SKM-1 treated with dmso at 0.1 percent for 144 hours (cell line): ENCODE data around the gene LMAN2L.

Experiments
- DNase-seq: peaks from one replicate; lab custom pipeline; 2025; ENCODE audit not compliant: unreplicated experiment; lab: John Stamatoyannopoulos, UW

LMAN2L gene

DNA sequence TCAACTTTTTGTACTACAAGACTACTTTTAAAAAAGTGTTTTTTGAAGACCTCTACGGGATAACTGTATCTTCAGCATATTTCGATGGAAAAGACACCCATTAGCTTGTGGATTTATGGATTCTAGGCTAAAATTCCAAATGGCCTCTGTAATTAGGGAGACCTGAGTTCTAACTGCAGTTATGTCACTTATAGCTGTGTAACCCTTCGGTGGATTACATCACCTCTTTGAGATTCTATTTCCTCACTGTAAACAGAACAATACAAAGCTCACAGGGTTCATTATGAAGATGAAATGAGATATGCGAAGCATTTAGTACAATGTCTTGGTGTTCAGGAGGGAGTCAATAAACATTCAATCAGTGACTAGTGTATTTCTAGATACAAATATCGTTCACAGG lies 24.2 kb downstream of the LMAN2L start:
- no peak for DNase-seq

DNA sequence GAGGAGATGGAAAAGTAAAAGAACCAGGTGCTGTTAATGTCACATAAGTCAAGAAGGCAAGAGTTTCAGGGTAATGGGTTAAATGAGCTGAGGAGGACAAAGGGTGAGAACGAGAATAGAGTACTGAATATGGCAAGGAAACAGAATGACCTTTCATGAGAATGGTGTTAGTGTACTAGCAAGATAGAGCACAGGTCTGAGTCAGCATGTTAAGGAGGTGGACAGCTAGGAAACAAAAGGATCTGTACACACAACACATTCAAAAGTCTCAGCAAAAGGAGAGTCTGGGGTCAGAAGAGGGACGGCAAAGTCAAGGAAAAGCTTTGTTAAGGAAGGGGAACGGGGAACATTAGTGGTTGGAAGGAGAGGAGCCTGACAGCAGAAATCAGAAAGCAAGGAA lies 28.9 kb downstream of the LMAN2L start:
- no peak for DNase-seq

DNA sequence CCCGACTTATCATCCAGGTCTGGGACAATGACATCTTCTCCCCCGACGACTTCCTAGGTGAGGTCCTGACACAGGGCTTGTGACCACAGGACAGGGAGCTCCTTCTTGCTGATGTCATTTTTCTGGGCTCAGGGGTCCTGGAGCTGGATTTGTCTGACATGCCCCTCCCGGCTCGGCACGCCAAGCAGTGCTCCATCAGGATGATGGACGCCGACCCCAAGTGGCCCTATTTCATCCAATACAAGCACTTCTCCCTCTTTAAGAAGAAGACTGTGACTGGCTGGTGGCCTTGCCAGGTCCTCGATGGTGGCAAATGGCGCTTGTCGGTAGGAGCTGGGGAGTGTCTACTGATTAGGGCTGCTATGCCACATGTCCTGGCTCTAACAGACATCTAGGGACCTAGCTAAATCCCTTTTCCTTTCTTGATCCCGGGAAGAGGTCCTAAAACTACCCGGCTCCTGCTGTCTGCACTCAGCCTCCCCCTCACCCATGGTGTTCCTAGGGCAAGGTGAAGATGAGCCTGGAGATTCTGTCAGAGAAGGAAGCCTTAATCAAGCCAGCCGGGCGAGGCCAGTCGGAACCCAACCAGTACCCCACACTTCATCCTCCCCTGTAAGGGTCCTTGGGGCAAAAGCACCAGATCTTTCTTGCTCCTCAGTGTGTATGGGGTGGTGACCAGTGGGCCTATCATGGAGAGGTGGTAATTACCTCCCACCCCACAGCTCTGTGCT lies 36.7 kb downstream of the LMAN2L start:
- no peak for DNase-seq

DNA sequence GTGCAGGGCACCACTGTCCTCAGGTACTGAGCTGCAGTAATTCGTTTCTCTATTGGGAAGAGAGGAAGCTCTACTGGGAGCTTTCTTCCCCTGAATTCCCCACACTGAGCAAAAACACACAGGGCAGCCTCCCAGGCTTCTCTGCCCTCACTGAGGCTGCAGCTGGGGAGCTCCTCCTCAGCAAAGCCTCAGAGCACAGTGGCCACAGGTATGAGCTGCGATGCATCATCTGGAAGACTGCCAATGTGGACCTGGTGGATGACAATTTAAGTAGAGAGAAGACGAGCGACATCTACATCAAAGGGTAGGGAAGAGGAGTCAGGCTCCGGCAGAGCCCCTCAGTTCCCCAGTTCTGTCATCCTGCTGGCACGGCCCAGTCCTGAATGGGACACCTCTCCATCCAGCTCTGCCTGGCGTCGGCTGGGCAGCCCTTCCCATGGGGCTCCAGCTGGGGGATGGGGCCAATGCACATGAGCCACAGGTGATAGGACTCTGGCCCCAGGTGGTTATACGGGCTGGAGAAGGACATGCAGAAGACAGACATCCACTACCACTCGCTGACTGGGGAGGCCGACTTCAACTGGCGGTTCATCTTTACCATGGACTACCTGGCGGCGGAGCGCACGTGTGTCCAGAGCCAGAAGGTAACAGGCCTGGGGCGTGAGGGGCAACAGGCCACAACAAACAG lies 37.6 kb downstream of the LMAN2L start:
- no peak for DNase-seq

DNA sequence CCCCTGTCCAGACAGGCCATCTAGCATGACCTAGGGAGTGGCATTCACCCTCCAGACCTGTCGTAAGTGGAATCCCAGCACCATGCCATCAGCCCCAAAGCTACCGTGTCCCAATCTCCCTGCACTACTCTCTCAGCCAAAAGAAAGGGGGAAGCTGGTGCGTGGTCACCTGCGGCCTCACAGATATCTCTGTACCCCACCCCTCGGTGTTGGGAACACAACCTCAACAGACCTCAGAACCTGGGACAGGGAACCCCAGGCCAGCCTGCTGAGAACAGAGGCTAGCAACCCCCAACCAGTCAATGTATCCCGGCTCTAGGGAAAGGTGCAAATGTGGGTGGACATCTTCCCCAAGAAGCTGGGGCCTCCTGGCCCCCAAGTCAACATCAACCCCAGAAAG lies 38.2 kb downstream of the LMAN2L start:
- DNase-seq: no peak

DNA sequence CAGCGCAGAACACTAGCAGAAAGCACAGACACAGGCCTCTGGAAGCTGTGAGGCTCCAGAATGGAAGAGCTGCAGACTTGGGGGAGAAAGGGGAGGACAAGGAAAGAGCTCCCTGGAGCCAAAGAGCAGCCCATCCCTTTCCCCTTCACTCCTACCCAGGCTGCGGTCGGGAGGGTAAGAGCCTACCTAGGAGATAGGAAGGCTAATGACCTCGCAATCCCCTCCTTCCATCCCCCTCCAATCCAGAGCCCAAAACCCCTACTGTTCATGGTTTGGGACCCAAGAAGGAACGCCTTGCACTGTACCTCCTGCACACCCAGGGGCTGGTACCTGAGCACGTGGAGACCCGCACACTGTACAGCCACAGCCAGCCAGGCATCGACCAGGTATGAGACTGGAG lies 39.8 kb downstream of the LMAN2L start:
- DNase-seq: no peak

DNA sequence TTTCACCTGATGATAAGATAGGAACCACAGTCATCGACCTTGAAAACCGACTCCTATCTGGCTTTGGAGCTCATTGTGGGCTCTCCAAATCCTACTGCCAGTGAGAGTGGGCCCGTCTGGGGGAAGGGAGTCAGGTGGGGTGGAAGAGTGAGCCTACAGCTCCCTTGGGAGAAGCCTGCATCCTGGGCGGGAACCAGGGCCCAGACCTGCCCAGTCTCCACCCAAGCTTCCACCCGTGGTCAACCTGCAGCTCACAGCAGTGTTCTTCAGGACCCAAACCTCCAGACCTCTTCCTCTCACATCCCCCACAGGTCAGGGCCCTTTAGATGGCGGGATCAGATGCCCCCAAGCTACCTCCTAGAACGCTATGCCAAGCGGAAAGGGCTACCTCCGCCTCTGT lies 40.2 kb downstream of the LMAN2L start:
- DNase-seq: no peak

DNA sequence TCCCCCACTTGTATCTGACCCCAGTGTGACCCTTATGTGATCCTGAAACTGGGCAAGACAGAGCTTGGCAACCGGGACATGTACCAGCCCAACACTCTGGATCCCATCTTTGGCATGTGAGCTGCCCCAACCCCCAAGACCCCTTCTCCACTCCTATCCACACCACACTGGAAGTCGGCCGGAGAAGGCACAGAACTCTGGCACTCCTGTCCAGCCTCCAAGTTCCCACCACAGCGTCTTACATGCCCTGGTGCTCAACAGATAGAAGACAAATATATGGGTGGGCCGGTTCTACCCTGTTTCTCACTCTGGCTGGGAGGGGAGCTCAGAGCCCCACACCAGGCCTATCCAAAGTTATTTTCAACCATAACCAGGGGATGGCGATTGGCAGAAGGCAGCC lies 40.8 kb downstream of the LMAN2L start:
- DNase-seq: no peak

DNA sequence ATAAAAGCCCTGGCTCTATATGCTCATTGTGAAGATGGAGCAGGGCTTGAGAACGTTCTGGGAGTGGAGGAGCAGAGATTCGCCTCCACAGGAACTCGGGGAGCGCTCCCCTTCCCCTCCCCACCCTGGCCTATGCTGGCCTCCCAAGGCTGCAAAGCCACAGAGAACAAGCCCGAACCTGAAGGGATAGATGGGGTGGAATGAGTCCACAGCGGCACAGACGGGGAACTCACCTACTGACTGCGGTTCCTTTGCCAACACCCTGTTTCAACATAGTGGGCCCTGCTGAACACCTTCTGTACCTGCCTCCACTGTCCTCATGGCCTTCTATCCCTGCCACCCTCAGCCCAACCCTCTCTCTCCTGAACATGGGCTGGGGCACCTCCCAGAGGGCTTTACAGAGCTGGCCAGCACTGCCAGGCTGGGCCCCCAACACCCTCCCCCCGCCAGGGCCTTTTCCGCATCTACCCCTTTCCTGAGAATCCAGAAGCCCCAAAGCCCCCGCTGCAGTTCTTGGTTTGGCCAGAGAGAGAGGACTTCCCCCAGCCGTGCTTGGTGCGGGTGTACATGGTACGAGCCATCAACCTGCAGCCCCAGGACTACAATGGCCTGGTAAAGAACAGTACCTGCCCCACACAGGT lies 41.5 kb downstream of the LMAN2L start:
- DNase-seq: no peak

DNA sequence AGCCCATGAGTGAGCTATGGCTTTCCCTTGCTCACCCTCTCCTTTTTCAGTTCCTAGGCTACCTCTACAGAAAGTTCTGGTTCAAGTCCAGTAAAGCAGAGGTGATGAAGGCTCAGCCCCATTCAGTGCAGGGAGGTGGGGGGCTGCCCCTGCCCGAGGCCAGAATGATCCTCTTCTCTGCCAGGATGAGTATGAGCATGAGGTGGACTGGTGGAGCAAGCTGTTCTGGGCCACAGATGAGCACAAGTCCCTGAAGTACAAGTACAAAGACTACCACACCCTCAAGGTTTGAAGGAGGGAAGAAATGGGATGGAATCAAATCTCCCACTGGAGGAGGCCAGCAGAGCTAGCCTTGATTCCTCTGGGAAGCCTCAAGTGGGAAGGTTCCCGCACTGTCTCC lies 42.4 kb downstream of the LMAN2L start:
- DNase-seq: no peak

DNA sequence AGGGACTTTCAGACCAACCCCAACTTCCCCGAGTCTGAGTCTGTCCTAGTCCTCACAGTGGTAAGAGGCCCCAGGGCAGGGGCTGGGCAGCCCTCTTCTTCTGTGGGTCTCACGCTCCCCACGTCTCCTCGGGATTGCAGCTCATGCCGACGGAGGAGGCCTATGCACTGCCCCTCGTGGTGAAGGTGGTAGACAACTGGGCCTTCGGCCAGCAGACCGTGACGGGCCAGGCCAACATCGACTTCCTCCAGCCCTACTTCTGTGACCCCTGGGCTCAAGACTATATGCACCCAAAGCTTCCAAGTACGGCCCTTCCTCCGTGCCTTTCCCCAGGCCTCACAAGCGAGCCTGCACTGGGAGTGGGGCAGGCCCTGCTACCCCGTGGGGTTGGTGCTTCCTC lies 44.3 kb downstream of the LMAN2L start:
- no peak for DNase-seq

DNA sequence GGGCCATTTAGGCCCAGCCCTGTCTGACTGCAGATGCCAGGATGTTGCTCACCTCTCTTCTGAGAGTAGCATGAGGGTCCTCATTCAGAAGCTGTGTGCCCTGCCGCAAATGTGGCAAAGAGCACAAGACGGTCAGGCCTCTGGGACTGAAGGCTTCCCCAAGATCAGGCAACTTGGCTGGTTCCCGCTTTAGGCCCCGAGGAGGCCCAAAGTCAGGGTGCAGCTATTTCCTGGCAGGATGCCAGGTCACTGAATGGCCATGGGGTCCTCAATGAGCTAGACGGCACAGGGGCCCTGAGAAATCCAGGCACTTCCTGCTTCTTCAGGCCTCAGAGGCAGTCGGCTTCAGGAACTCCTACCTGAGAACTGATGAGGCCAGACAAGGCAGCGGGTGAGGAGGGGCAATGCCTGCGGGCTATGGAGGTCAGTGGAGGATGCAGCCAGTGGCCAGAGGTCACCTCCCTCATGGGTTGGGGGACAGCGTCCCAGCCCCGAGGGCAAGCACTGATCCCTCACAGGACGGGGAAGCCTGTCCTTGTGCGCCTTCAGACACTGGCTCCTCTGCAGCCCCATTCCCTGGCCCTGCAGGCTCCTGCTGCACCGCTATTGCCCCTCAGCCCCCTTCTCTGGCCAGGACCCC lies 44.9 kb downstream of the LMAN2L start:
- no peak for DNase-seq

DNA sequence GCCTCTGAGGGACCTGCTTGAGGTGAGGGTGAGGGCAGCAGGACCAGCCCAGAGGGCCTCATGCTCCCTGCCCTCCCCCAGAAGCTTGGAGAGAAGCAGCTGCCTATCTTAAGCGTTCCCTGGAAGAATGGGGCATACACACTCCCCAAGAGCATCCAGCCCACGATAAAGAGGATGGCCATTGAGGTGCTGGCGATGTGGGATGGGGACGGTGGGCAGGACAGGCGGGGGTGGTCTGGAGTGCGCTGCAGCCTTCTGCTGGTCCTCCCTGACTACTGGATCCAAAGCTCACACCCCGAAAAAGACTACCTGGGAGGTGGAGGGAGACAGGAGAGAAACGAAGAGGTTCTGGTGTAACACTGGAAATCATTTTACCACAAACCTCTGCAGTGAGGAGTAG lies 45.6 kb downstream of the LMAN2L start:
- DNase-seq: no peak

DNA sequence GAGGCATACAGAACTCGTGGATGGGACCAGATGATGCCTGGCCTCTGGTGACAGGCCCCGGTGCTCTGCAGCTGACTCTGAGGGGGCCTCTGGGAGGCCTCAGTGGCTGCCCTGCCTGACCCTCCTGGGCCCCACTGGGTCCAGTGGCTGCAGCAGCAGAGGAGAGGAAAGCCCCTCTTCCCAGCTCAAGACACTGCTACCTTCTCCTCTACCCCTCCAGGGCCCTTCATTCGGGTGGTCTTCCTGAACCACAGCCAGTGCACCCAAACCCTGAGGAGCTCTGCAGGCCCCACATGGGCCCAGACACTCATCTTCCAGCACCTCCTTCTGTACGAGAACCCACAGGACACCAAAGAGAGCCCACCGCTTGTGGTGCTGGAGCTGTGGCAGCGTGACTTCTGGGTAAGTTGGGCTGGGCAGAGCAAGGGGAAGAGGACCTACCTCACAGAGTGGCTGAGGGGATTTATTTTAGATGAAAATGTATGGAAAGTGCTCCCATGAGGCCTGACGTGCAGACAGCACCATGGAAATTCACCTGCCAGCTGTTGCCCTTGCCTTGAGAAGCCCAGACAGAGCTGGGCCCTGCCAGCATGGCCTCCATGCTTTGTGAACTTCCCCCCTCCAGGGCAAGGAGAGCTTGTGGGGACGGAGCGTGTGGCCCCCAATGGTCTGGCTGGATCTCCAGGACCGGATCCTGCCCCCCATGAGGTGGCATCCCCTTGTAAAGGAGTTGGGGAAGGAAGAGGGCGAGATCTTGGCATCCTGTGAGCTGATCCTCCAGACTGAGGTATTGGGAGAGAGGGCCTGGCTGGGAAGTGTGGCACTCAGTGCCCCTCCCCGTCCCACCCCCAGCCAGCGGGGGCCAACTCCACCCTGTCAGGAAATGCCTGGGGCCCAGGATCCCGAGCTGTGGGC lies 46.3 kb downstream of the LMAN2L start:
- DNase-seq: no peak

DNA sequence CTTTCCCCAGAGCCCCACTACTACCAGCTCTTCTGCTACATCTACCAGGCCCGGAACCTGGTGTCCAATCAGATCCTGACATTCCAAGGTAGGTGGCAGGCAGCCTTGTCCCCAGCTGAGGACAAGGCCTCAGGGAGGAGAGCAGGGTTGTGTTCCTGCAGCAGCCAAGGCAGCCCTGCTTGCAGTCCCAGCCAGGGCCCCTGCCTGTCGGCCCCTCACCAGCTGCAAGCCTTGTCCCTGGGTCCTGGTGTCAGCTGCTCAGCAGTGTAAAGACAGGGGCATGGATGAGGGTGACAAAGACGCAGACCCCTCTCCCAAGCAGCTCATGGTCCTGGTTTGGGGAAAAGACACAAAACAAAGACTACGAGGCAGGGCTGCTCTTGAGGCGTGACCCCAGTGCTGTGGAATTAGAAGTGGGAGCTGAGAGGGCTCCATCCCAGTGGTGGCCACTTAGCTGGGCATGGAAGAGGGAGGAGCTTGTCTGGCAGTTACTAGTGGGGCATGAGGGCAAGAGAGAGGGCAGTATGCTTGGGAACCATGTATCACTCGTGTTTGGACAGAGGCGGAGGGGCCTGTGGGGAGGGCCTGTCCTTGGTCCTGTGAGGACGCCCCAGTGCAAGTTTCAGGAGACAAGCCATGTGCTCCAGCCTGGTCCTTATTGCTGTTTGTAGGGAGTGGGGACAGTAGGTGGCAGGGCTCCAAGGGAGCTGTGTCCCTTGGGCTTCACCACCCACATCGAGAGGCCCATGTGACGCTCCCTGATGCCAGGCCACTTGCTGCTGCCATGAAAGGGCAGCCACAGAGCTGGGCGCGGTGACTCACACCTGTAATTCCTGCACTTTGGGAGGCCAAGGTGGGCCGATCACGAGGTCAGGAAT lies 47.5 kb downstream of the LMAN2L start:
- no peak for DNase-seq

DNA sequence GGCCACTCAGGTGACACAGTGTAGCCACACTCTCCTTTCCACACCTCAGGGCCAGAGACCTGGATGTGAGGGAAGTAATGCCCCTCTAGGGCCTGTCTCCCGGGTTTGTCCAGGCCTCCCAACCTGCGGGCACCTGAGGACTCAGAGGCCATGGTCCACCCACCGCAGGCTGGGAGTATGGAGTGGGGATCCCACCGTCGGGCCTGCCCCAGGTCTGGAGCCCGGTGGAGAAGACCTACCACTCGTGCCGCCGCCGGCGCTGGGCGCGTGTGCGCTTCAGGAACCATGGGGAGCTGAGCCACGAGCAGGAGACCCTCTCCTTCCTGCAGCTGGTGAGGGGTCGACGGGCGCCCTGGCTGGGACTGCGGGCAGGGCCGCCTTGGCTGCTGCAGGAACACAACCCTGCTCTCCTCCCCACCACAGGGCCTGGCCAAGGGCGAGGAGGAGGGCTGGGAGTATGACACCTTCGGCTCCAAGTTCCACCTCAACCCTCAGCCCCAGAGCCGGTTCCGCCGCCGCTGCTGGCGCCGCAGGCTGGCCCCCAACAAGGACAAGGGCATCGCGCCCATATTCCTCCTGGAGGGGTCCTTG lies 48.7 kb downstream of the LMAN2L start:
- no peak for DNase-seq

DNA sequence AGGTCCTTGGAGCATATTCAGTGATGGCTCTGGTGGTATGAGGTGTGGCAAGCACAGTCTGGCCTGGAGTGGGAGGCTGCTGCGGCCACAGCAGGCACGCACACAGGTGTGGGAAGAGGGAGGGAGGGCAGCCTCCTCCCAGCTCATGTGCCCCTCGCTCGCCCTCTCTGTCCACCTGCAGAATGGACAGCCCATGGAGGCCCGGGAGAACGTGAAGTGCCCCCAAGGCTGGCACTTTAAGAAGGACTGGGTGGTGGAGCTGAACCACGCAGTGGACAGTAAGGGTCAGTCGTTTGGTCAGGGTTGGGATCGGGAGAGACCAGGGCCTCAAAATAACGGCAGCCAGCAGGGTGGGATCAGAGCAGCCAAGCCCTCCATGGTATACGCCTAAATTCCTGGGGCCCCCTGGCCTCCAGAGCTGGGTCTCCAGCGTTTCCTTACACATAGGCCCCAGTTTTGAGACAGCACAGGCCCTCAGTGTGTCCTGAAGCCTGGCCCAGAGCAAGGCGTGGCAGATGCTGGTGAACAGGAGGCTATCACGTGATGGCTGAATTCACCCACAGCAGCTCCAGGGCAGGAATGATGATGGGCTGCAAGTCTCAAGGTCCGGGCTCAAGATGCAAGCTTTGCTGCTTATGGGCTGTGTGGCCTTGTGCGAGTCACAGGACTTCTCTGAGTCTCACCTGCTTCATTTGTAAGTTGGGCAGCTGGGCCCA lies 49.4 kb downstream of the LMAN2L start:
- no peak for DNase-seq

DNA sequence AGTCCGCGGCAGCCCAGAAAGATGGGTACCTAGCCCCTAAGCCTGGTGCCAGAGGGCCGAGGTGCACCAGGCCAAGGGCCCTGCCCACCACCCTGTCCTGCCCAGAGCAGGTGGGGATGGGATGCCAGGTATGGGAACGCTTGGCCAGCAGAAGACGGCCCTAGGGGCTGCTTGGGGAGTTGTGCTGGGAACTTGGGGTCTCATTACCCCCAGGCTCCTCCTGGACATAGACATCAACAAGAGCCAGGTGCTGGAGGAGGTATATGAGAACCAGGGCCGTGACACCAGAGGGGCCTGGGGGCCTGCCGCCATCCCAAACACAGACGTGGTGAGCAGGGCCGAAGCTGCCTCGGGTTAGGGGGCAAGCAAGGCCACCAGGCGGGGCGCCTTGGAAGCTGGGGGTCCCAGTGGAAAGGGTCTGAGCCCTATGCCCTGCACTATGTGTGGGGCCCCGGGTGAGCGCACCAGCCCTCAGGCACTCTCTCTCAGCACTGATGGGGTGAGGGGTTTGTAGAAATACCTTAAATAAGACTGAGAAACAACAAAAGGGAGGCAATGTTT lies 50.4 kb downstream of the LMAN2L start:
- DNase-seq: no peak
